ENCODE results near the gene GRID2. TPM values are rescaled to one million over a fixed set of nuclear protein-coding genes. Genes with fewer than 3 reads are reported as not detected.

The GRID2 gene
- total RNA-seq, 1 donor, result not detected

- Histone ChIP-seq H3K36me3 (ENCODE audit: insufficient read depth, low read length) (no peaks in the 10 kb centered on the region), H3K9me3 (ENCODE audit: low read depth, low read length) (no peaks in the 10 kb centered on the region), H3K4me2 (ENCODE audit: insufficient read depth, low read length) (no peak overlapping the region), H4K20me1 (ENCODE audit: insufficient read depth, low read length) (no peaks in the 10 kb centered on the region), H3K4me1 (ENCODE audit: insufficient read depth, low read length) (no peaks in the 10 kb centered on the region), H2AFZ (ENCODE audit: low read length) (no peak overlapping the region), H3K27me3 (ENCODE audit: insufficient read depth, low read length) (no peaks in the 10 kb centered on the region), H3K79me2 (ENCODE audit: insufficient read depth, low read length) (no peaks in the 10 kb centered on the region), H3K4me3 (ENCODE audit: insufficient read depth, low read length) (no peak overlapping the region), H3K27ac (ENCODE audit: low read depth, low read length) (no peak overlapping the region)
- DNase-seq (ENCODE audit: insufficient read length, low spot score, missing footprints), result no peak
- no peak for TF ChIP-seq CTCF (IDR thresholded peaks at IDR 0.05; ENCODE audit: extremely low read depth, low read depth, low read length)
These were observed 866.2 kb downstream of the GRID2 start for GRCh38 chr4:93169966-93170365.

- no peaks in the 10 kb centered on the region for H3K9me3 ChIP-seq (ENCODE audit: low read depth, low read length)
- no peaks in the 10 kb centered on the region for H3K27me3 ChIP-seq (ENCODE audit: insufficient read depth, low read length)
- no peak overlapping the region for H3K4me3 ChIP-seq (ENCODE audit: insufficient read depth, low read length)
- no peak for TF ChIP-seq CTCF (IDR thresholded peaks at IDR 0.05; ENCODE audit: extremely low read depth, low read depth, low read length)
- no peaks in the 10 kb centered on the region for H3K79me2 ChIP-seq (ENCODE audit: insufficient read depth, low read length)
- H2AFZ ChIP-seq (ENCODE audit: low read length), result no peak overlapping the region
- no peak overlapping the region for H3K27ac ChIP-seq (ENCODE audit: low read depth, low read length)
- H3K36me3 ChIP-seq (ENCODE audit: insufficient read depth, low read length), result no peaks in the 10 kb centered on the region
- no peak overlapping the region for H3K4me2 ChIP-seq (ENCODE audit: insufficient read depth, low read length)
- H3K4me1 ChIP-seq (ENCODE audit: insufficient read depth, low read length), result no peaks in the 10 kb centered on the region
- no peak for DNase-seq (ENCODE audit: insufficient read length, low spot score, missing footprints)
- H4K20me1 ChIP-seq (ENCODE audit: insufficient read depth, low read length), result no peaks in the 10 kb centered on the region
These were observed 870.8 kb downstream of the GRID2 start for GRCh38 chr4:93174598-93174997.

- Histone ChIP-seq H4K20me1 (ENCODE audit: insufficient read depth, low read length) (no peaks in the 10 kb centered on the region), H3K27me3 (ENCODE audit: insufficient read depth, low read length) (no peaks in the 10 kb centered on the region), H3K4me3 (ENCODE audit: insufficient read depth, low read length) (no peak overlapping the region), H3K27ac (ENCODE audit: low read depth, low read length) (no peak overlapping the region), H3K4me1 (ENCODE audit: insufficient read depth, low read length) (no peaks in the 10 kb centered on the region), H3K79me2 (ENCODE audit: insufficient read depth, low read length) (no peaks in the 10 kb centered on the region), H3K9me3 (ENCODE audit: low read depth, low read length) (no peaks in the 10 kb centered on the region), H3K36me3 (ENCODE audit: insufficient read depth, low read length) (no peaks in the 10 kb centered on the region), H2AFZ (ENCODE audit: low read length) (no peak overlapping the region), H3K4me2 (ENCODE audit: insufficient read depth, low read length) (no peak overlapping the region)
- TF ChIP-seq CTCF (IDR thresholded peaks at IDR 0.05; ENCODE audit: extremely low read depth, low read depth, low read length), result no peak
- DNase-seq (ENCODE audit: insufficient read length, low spot score, missing footprints), result no peak
These were observed 874.5 kb downstream of the GRID2 start for GRCh38 chr4:93178279-93178678.

- Histone ChIP-seq H3K9me3 (ENCODE audit: low read depth, low read length) (no peaks in the 10 kb centered on the region), H3K79me2 (ENCODE audit: insufficient read depth, low read length) (no peaks in the 10 kb centered on the region), H3K4me3 (ENCODE audit: insufficient read depth, low read length) (no peak overlapping the region), H4K20me1 (ENCODE audit: insufficient read depth, low read length) (no peaks in the 10 kb centered on the region), H3K4me1 (ENCODE audit: insufficient read depth, low read length) (no peaks in the 10 kb centered on the region), H3K4me2 (ENCODE audit: insufficient read depth, low read length) (no peak overlapping the region), H2AFZ (ENCODE audit: low read length) (no peak overlapping the region), H3K36me3 (ENCODE audit: insufficient read depth, low read length) (no peaks in the 10 kb centered on the region), H3K27me3 (ENCODE audit: insufficient read depth, low read length) (no peaks in the 10 kb centered on the region), H3K27ac (ENCODE audit: low read depth, low read length) (no peak overlapping the region)
- TF ChIP-seq CTCF (IDR thresholded peaks at IDR 0.05; ENCODE audit: extremely low read depth, low read depth, low read length), result no peak
- no peak for DNase-seq (ENCODE audit: insufficient read length, low spot score, missing footprints)
These were observed 875.3 kb downstream of the GRID2 start for GRCh38 chr4:93179044-93179443.
